ENCODE results near the gene RPUSD3.

DNA sequence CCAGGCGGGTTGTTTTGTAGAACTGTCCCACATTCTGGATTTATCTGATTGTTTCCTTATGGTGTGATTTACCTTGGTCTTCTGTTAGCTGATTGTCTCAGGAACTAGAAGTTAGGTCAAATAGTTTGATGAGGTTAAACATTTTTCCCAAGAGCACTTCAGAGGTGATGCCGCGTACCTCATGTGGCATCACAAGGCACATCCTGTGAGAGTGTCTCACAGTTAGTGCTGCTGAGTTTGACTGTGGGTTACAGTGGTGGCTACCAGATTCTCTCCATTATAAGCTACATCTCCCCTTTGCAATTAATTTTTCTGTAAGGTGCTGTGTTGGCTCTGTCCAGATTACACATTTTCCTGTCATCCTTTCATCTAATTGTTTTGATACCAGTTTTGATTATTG lies 12.6 kb downstream of the RPUSD3 start:
- TF ChIP-seq CTCF (IDR thresholded peaks at IDR 0.05; ENCODE audit: insufficient read depth, low read length, poor library complexity, severe bottlenecking) (no peak), EZH2phosphoT487 (conservative IDR thresholded peaks at IDR 0.05; ENCODE audit: low read length) (no peak)
